Smooth muscle cell (in vitro differentiated cells): ENCODE data around the gene COL4A2. TPM values are rescaled to one million over a fixed set of nuclear protein-coding genes. Genes with fewer than 3 reads are reported as not detected.

Source experiments
- DNase-seq: peaks from one replicate; lab custom pipeline; 2025; ENCODE audit not compliant: unreplicated experiment; lab: John Stamatoyannopoulos, UW
- H2AFZ ChIP-seq: fragments of 200-600 bp; sonication (generic); 2 replicates; pipeline ENCODE4 v1.6.0; 2016; ENCODE audit warnings: antibody characterized with exemption, low read depth, mild to moderate bottlenecking
- H3F3A ChIP-seq: fragments of 200-600 bp; sonication (generic); 2 replicates; pipeline ENCODE4 v1.6.0; 2017; ENCODE audit warnings: antibody characterized with exemption, low read depth
- H3K27ac ChIP-seq: fragments of 200-600 bp; sonication (generic); 2 replicates; pipeline ENCODE4 v1.5.1; 2016; ENCODE audit warnings: low read depth, mild to moderate bottlenecking
- H3K27me3 ChIP-seq: fragments of 200-600 bp; sonication (generic); 2 replicates; pipeline ENCODE4 v1.6.1; 2016; ENCODE audit warnings: low read depth, mild to moderate bottlenecking
- H3K36me3 ChIP-seq: fragments of 200-600 bp; sonication (generic); 2 replicates; pipeline ENCODE4 v1.5.1; 2016; ENCODE audit warnings: low read depth
- H3K4me1 ChIP-seq: fragments of 200-600 bp; sonication (generic); 2 replicates; pipeline ENCODE4 v1.5.1; 2016; ENCODE audit warnings: low read depth
- H3K4me2 ChIP-seq: fragments of 200-600 bp; sonication (generic); 2 replicates; pipeline ENCODE4 v1.6.0; 2016; ENCODE audit warnings: mild to moderate bottlenecking
- H3K4me3 ChIP-seq: fragments of 200-600 bp; sonication (generic); 2 replicates; pipeline ENCODE4 v1.5.1; 2016; ENCODE audit warnings: mild to moderate bottlenecking
- H3K79me2 ChIP-seq: fragments of 200-600 bp; sonication (generic); 2 replicates; pipeline ENCODE4 v1.6.0; 2016; ENCODE audit warnings: low read depth, mild to moderate bottlenecking
- H3K9ac ChIP-seq: fragments of 200-600 bp; sonication (generic); 2 replicates; pipeline ENCODE4 v1.6.0; 2016; ENCODE audit warnings: low read depth
- H3K9me3 ChIP-seq: fragments of 200-600 bp; sonication (generic); replicated peaks from 2 replicates; pipeline ENCODE4 v1.5.1; 2016; ENCODE audit warnings: low read depth
- H4K20me1 ChIP-seq: fragments of 200-600 bp; sonication (generic); 2 replicates; pipeline ENCODE4 v1.6.0; 2016; ENCODE audit warnings: low read depth
- WGBS: methylation state at CpG from one replicate; pipeline ENCODE4 v1.1.7; 2016; ENCODE audit warnings: low lambda C conversion rate; 5-methylcytosine and 5-hydroxymethylcytosine counted together
- polyA plus RNA-seq: library from polyadenylated mRNA; unstranded; fragments of >200 nt; fragmentation: Nextera tagmentation; extraction: Ambion mirVana; gene quantifications from 2 replicates; pipeline ENCODE4 v1.2.1, GENCODE V29; 2016
- total RNA-seq: library from RNA; depleted of rRNA; stranded (reverse); fragments of >200 nt; gene quantifications from 2 replicates; pipeline ENCODE4 v1.2.3, GENCODE V29; 2014
- TF ChIP-seq, protein P1 (sequence below): fragments of 200-600 bp; sonication (generic); IDR thresholded peaks from 2 replicates; pipeline ENCODE4 v1.5.1; 2017; ENCODE audit warnings: borderline replicate concordance, mild to moderate bottlenecking, antibody characterized with exemption; ENCODE audit not compliant: insufficient read depth, poor library complexity, severe bottlenecking

Gene COL4A2
- total and polyA plus RNA-seq, 2 experiments from 2014 or later, result 1,456 to 2,786 TPM

DNA sequence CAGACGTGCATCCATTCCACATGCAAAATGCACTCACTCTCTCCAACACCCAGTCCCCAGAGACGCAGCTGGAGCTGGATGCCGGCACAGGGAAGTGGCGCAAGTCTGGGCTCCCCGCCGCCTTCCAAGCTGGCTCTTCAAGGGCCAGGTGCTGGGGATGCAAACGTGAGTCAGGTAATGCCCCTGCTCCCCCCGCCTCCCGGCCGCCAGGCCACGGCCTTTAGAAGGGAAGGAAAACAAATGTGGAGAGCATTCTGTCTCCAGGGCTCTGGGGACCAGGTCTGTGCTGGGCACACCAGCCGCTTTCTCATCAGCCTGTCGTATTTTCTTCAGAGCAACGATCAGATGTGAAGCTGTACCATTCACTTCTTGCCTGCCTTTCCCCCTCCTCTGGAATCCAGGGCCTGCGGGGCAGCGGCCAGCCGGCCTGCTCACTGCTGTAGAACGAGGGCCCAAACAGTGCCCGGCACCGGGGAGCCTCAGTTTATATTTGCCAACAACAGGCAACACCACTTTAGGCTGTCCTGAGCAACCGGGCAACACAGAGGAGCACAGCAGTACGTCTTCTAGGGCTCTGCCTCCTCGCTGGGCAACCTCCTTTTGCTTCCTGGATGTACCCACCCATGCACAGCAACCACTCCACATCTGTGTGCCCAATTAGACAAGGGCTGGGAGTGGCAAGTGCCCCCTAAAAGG is 250.7 kb downstream of the COL4A2 start:
- Histone ChIP-seq H4K20me1 (peaks cover 53% of the 10 kb centered on the region), H2AFZ (no peak overlapping the region), H3K4me2 (no peak overlapping the region), H3K27ac (no peak overlapping the region), H3F3A (peaks cover 13% of the 10 kb centered on the region), H3K9ac (no peak overlapping the region), H3K4me1 (peaks cover 12% of the 10 kb centered on the region), H3K79me2 (peaks cover 68% of the 10 kb centered on the region), H3K27me3 (no peaks in the 10 kb centered on the region), H3K9me3 (no peaks in the 10 kb centered on the region), H3K36me3 (no peaks in the 10 kb centered on the region), H3K4me3 (no peak overlapping the region)
- DNase-seq, result no peak
- 95% methylated on average over 23 of the region's 23 CpGs for WGBS
- TF ChIP-seq, protein P1, sequence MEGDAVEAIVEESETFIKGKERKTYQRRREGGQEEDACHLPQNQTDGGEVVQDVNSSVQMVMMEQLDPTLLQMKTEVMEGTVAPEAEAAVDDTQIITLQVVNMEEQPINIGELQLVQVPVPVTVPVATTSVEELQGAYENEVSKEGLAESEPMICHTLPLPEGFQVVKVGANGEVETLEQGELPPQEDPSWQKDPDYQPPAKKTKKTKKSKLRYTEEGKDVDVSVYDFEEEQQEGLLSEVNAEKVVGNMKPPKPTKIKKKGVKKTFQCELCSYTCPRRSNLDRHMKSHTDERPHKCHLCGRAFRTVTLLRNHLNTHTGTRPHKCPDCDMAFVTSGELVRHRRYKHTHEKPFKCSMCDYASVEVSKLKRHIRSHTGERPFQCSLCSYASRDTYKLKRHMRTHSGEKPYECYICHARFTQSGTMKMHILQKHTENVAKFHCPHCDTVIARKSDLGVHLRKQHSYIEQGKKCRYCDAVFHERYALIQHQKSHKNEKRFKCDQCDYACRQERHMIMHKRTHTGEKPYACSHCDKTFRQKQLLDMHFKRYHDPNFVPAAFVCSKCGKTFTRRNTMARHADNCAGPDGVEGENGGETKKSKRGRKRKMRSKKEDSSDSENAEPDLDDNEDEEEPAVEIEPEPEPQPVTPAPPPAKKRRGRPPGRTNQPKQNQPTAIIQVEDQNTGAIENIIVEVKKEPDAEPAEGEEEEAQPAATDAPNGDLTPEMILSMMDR, result no peak

DNA sequence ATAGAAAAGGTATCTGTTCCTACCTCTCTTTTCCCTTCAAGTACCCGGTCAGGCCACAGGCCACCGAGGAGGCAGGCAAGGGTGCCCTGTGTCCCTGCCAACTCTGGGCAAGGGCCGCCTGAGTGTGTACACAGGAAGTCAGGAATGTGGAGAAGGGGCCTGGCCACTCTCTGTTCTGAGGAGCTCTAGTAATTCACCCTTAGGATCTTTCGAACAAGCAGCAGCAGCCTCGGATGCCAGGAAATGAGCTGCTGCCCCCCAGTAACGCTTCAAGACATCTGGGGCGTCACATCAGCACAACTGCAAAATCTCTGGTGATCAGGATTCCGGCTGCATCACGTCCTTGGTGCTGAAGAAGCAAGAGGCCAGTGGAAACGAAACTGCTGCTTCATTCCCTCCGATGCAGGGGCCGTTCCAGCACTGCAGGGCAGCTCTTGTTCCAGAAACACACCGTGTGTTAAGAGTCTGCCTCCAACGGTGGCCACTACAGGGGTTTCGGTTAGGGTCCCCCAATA is 252.4 kb downstream of the COL4A2 start:
- 58% methylated on average over 15 of the region's 15 CpGs for WGBS
- no peak for DNase-seq

DNA sequence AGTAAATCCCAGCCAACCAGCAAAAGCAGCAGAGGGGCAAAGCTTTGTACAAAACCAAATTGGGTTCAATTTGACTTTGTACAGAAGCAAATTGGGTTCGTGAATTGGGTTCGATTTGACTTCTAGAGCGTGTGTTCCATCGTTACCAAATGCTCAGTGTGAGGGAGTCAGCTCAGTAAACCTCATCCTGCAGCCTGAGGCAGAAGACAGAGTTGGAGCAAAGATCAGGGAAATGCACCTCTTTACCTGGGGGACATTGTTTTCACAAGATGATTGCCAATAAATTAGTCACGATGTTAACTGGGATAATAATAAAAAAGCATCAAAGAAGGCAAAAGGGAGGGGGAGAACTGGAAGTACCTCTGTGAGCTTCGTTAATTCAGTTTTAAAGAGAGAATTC is 252.9 kb downstream of the COL4A2 start:
- peak overlapping the region; percentile 92 for H3K4me2 ChIP-seq
- H3K9me3 ChIP-seq, result no peaks in the 10 kb centered on the region
- peaks cover 12% of the 10 kb centered on the region for H3K4me1 ChIP-seq
- peaks cover 52% of the 10 kb centered on the region for H3K79me2 ChIP-seq
- TF ChIP-seq, protein P1, result no peak
- H3K27me3 ChIP-seq, result no peaks in the 10 kb centered on the region
- DNase-seq, result no peak
- H3K4me3 ChIP-seq, result peak overlapping the region; percentile 82
- peak overlapping the region; percentile 56 for H3K27ac ChIP-seq
- peaks cover 13% of the 10 kb centered on the region for H3F3A ChIP-seq
- 59% methylated on average over 6 of the region's 6 CpGs for WGBS
- H2AFZ ChIP-seq, result no peak overlapping the region
- peaks cover 31% of the 10 kb centered on the region for H4K20me1 ChIP-seq
- H3K9ac ChIP-seq, result no peak overlapping the region
- no peaks in the 10 kb centered on the region for H3K36me3 ChIP-seq

More for the DNA sequence above, 252.4 kb downstream of the COL4A2 start:
- TF ChIP-seq, protein P1, result no peak
- H3F3A ChIP-seq, result peaks cover 13% of the 10 kb centered on the region
- H2AFZ ChIP-seq, result no peak overlapping the region
- no peaks in the 10 kb centered on the region for H3K36me3 ChIP-seq
- peak overlapping the region; percentile 56 for H3K27ac ChIP-seq
- peaks cover 57% of the 10 kb centered on the region for H3K79me2 ChIP-seq
- peak overlapping the region; percentile 82 for H3K4me3 ChIP-seq
- peaks cover 36% of the 10 kb centered on the region for H4K20me1 ChIP-seq
- peaks cover 12% of the 10 kb centered on the region for H3K4me1 ChIP-seq
- H3K9me3 ChIP-seq, result no peaks in the 10 kb centered on the region
- H3K4me2 ChIP-seq, result peak overlapping the region; percentile 92
- H3K27me3 ChIP-seq, result no peaks in the 10 kb centered on the region
- H3K9ac ChIP-seq, result no peak overlapping the region
